PC-9 (cell line): ENCODE measurements around the gene CNGA2. TPM values are rescaled to one million over a fixed set of nuclear protein-coding genes. Genes with fewer than 3 reads are reported as not detected.

ENCODE experiments used
- BruUV-seq: library from RNA; stranded (reverse); fragments of 400-500 nt; replicated peaks from 2 replicates; lab custom pipeline; 2021; lab: Mats Ljungman, UMichigan
- CTCF ChIA-PET: fragments of 300-600 bp; sonication (Branson Sonifier 250); formaldehyde crosslinking; loops from one replicate; lab custom pipeline; 2022; ENCODE audit warnings: antibody characterized with exemption; lab: Charles Lee
- POLR2A ChIA-PET: fragments of 300-600 bp; sonication (Branson Sonifier 250); formaldehyde crosslinking; loops from one replicate; lab custom pipeline; 2022; ENCODE audit warnings: antibody characterized with exemption; ENCODE audit not compliant: unreplicated experiment; lab: Charles Lee
- DNase-seq, 2 experiments: peaks; one replicate each; pipeline versions ENCODE4 v3.0.0 to v3.0.0-alpha.2; 2015 to 2022; ENCODE audit warnings: mixed read lengths in 1 of 2
- H2AFZ ChIP-seq: fragments of 200-600 bp; sonication (generic); 2 replicates; pipeline ENCODE4 v1.8.1; 2017; ENCODE audit warnings: antibody characterized with exemption
- H3F3A ChIP-seq: fragments of 200-600 bp; sonication (generic); 2 replicates; pipeline ENCODE4 v1.8.1; 2017; ENCODE audit warnings: antibody characterized with exemption, mild to moderate bottlenecking, low read depth; ENCODE audit not compliant: insufficient read depth
- H3K27ac ChIP-seq: fragments of 200-600 bp; sonication (generic); 2 replicates; pipeline ENCODE4 v1.6.1; 2016; ENCODE audit warnings: mixed run types
- H3K27me3 ChIP-seq: fragments of 200-600 bp; sonication (generic); 2 replicates; pipeline ENCODE4 v1.6.1; 2016; ENCODE audit warnings: low read depth, mixed run types; ENCODE audit not compliant: insufficient read depth
- H3K36me3 ChIP-seq: fragments of 200-600 bp; sonication (generic); 2 replicates; pipeline ENCODE4 v1.6.1; 2016; ENCODE audit warnings: low read depth, mixed run types
- H3K4me1 ChIP-seq: fragments of 200-600 bp; sonication (generic); replicated peaks from 2 replicates; pipeline ENCODE4 v1.6.1; 2016; ENCODE audit warnings: mixed run types; ENCODE audit not compliant: insufficient read depth
- H3K4me2 ChIP-seq: fragments of 200-600 bp; sonication (generic); 2 replicates; pipeline ENCODE4 v1.6.1; 2017; ENCODE audit warnings: mixed run types
- H3K4me3 ChIP-seq: fragments of 200-600 bp; sonication (generic); 2 replicates; pipeline ENCODE4 v1.6.1; 2016; ENCODE audit warnings: mixed run types
- H3K79me2 ChIP-seq: fragments of 200-600 bp; sonication (generic); 2 replicates; pipeline ENCODE4 v1.6.1; 2017; ENCODE audit warnings: low read depth, mixed run types
- H3K9me2 ChIP-seq: fragments of 200-600 bp; sonication (generic); 2 replicates; pipeline ENCODE4 v1.8.1; 2017; ENCODE audit warnings: mild to moderate bottlenecking; ENCODE audit not compliant: insufficient read depth
- H3K9me3 ChIP-seq: fragments of 200-600 bp; sonication (generic); 2 replicates; pipeline ENCODE4 v1.8.1; 2016; ENCODE audit warnings: low read depth; ENCODE audit not compliant: insufficient read depth
- H4K20me1 ChIP-seq: fragments of 200-600 bp; sonication (generic); 2 replicates; pipeline ENCODE4 v1.8.1; 2017; ENCODE audit not compliant: insufficient read depth
- CTCF ChIP-seq: fragments of 200-600 bp; sonication (generic); conservative IDR thresholded peaks from 2 replicates; pipeline ENCODE4 v1.6.1; 2017; ENCODE audit warnings: mixed run types, antibody characterized with exemption, mild to moderate bottlenecking, moderate library complexity
- EZH2 ChIP-seq: fragments of 200-600 bp; sonication (generic); IDR thresholded peaks from 2 replicates; pipeline ENCODE4 v1.8.0; 2017; ENCODE audit warnings: antibody characterized with exemption, low read depth
- intact Hi-C: fragments of 100-400 bp; cut with micrococcal nuclease; formaldehyde crosslinking; loops from one replicate; pipeline ENCODE4 v1.10.0; 2022; ENCODE audit not compliant: unreplicated experiment
- total RNA-seq: library from RNA; stranded (reverse); gene quantifications from 2 replicates; pipeline ENCODE4 v1.2.3, GENCODE V29; 2021

CNGA2 gene
- total RNA-seq, 1 experiment from 2014 or later = not detected

- no peaks in the 10 kb centered on the region for H3K9me3 ChIP-seq
- POLR2A ChIA-PET = no interaction called here
- no TSS peak for BruUV-seq
Observed at GRCh38 chrX:151780621-151781020, 46.1 kb downstream of the CNGA2 start.

GRCh38 chrX:151789179-151789800 lies 54.7 kb downstream of the CNGA2 start:
- CTCF ChIA-PET = no interaction called here
- peaks cover 13% of the 10 kb centered on the region; the same call in 1 of the 2 replicates for H3K9me3 ChIP-seq
- intact Hi-C loops = no loop called here
- H4K20me1 ChIP-seq = no peaks in the 10 kb centered on the region
- BruUV-seq = no TSS peak
- H3K79me2 ChIP-seq = no peaks in the 10 kb centered on the region
- peak overlapping the region; percentile 91 for H3K27ac ChIP-seq
- DNase-seq = peak; percentile 79 to 99
- no peaks in the 10 kb centered on the region for H3K27me3 ChIP-seq
- peak overlapping the region; percentile 70 for H3K4me2 ChIP-seq
- H2AFZ ChIP-seq = peak overlapping the region; percentile 74
- POLR2A ChIA-PET = no interaction called here
- no peaks in the 10 kb centered on the region for H3K36me3 ChIP-seq
- peak overlapping the region; percentile 18; the same call in 1 of the 2 replicates for H3K4me3 ChIP-seq
- H3F3A ChIP-seq = peaks cover 28% of the 10 kb centered on the region
- H3K4me1 ChIP-seq = peaks cover 38% of the 10 kb centered on the region
- H3K9me2 ChIP-seq = no peaks in the 10 kb centered on the region
- no peak for TF ChIP-seq CTCF
- no peak for TF ChIP-seq EZH2

More at GRCh38 chrX:151780621-151781020, 46.1 kb downstream of the CNGA2 start:
- Histone ChIP-seq H3K27me3 (no peaks in the 10 kb centered on the region), H3K79me2 (no peaks in the 10 kb centered on the region), H3K4me1 (no peaks in the 10 kb centered on the region), H3K4me2 (no peak overlapping the region), H2AFZ (no peak overlapping the region), H3K4me3 (no peak overlapping the region), H3K9me2 (no peaks in the 10 kb centered on the region), H3K27ac (no peak overlapping the region), H4K20me1 (no peaks in the 10 kb centered on the region), H3K36me3 (no peaks in the 10 kb centered on the region), H3F3A (no peaks in the 10 kb centered on the region)
- CTCF ChIA-PET = no interaction called here
- intact Hi-C loops = no loop called here
- no peak for TF ChIP-seq EZH2
- no peak for DNase-seq

- H3K4me1 ChIP-seq = peaks cover 49% of the 10 kb centered on the region
- H3F3A ChIP-seq = peaks cover 32% of the 10 kb centered on the region
- H3K9me3 ChIP-seq = peaks cover 13% of the 10 kb centered on the region; the same call in 1 of the 2 replicates
- intact Hi-C loops = no loop called here
- BruUV-seq = no TSS peak
- H3K4me3 ChIP-seq = no peak overlapping the region
- ChIA-PET POLR2A (no interaction called here), CTCF (interaction anchor here (0.5 kb wide), 1 partner anchor 311 kb away, joined by 3 read pairs; no protein-coding TSS in a partner anchor)
- no peaks in the 10 kb centered on the region for H4K20me1 ChIP-seq
- H3K27me3 ChIP-seq = no peaks in the 10 kb centered on the region
- no peak for TF ChIP-seq EZH2
- TF ChIP-seq CTCF = no peak
- no peak for DNase-seq
- peak overlapping the region; percentile 91 for H3K27ac ChIP-seq
- H3K36me3 ChIP-seq = no peaks in the 10 kb centered on the region
- H3K4me2 ChIP-seq = peak overlapping the region; percentile 70
- no peaks in the 10 kb centered on the region for H3K9me2 ChIP-seq
- no peak overlapping the region for H2AFZ ChIP-seq
- H3K79me2 ChIP-seq = no peaks in the 10 kb centered on the region
Observed at GRCh38 chrX:151790481-151791160, 56.1 kb downstream of the CNGA2 start.
